ENCODE measurements around the gene TDRD10.

- no peak for TF ChIP-seq CTCF (IDR thresholded peaks at IDR 0.05; ENCODE audit: low read depth, low read length, missing input control)
- no peak for TF ChIP-seq HNF4G (IDR thresholded peaks at IDR 0.05)
- no peak for TF ChIP-seq GABPA (IDR thresholded peaks at IDR 0.05 in 1 of 2, conservative IDR thresholded peaks at IDR 0.05 in 1 of 2)
- TF ChIP-seq REST (IDR thresholded peaks at IDR 0.05) = no peak
- no peak for TF ChIP-seq NR2F2 (IDR thresholded peaks at IDR 0.05)
- no peak for TF ChIP-seq MAX (IDR thresholded peaks at IDR 0.05)
Observed at GRCh38 chr1:154492115-154492514, 9.9 kb upstream of the TDRD10 start.

Data from liver (tissue), 3 donors.